A172 (cell line): ENCODE data around the gene RAB43. TPM values are rescaled to one million over a fixed set of nuclear protein-coding genes. Genes with fewer than 3 reads are reported as not detected.
A peak's percentile ranks its signal among the peaks of the same experiment; 100 is the strongest.
"Not testable (repeated sequence)": the region's sequence is repeated elsewhere in the genome, so short reads cannot be mapped to it uniquely, and the experiment has no call there.

Source experiments
- DNase-seq: peaks from one replicate; pipeline ENCODE4 v3.0.0-alpha.2; 2015; ENCODE audit warnings: low spot score
- total RNA-seq: library from RNA; depleted of rRNA; stranded (reverse); fragments of >200 nt; shearing (Covaris generic); gene quantifications from 2 replicates; pipeline ENCODE4 v1.2.3, GENCODE V29; 2014; rRNA removed

Gene RAB43
- 19.8 and 25.3 TPM in 2 replicates for total RNA-seq

GRCh38 chr3:129121792-129122411 is at the start of gene RAB43:
RAB43 (minus strand) TSS chr3:129121804; CDS start chr3:129121489, 315 bp downstream.
- DNase-seq = peak; percentile 75

DNA sequence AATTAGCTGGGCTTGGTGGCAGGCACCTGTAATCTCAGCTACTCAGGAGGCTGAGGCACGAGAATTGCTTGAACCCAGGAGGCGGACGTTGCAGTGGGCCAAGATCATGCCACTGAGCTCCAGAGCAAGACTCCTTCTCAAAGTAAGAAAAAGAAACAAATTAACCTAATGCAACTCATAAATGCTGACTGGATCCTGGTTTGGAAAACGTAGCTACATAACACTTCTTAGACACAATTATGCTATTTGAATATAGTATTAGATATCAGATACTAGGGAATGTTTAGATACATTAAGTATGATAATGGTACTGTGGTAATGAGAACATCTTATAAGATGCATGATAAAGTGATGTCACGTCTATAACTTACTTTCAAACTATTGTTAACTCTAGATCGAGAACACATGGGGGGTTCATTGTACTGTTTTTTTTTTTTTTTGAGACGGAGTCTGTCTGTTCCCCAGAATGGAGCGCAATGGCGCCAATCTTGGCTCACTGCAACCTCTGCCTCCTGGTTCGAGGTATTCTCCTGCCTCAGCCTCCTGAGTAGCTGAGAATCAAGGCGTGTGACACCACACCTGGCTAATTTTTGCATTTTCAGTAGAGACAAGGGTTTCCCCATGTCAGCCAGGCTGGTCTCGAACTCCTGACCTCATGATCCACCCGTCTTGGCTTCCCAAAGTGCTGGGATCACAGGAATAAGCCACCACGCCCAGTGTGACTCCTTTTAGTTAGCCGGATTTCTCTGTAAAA is 45.2 kb upstream of the RAB43 start:
- no peak for DNase-seq

- DNase-seq = not testable (repeated sequence)
Measured at GRCh38 chr3:129165594-129165993, 44.0 kb upstream of the RAB43 start.

DNA sequence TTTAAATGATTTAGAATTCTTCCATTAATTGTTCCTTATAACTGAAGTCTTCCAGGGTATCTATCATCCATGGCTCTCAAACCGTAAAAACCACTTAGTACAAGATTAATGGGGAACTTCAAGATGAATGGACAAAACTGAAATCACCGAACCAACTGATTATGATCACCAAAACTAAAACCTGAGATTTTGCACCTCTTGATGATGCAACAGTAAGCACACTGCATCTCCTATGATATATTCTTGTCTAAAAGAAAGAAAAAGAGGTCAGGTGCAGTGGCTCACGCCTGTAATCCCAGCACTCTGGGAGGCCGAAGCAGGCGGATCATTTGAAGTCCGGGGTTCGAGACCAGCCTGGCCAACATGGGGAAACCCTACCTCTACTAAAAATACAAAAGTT is 42.9 kb upstream of the RAB43 start:
- no peak for DNase-seq

GRCh38 chr3:129162729-129163579 is 41.4 kb upstream of the RAB43 start:
- no peak for DNase-seq

GRCh38 chr3:129161860-129162271 is 40.3 kb upstream of the RAB43 start:
- DNase-seq = peak; percentile 39

- peak; percentile 99 for DNase-seq
Measured at GRCh38 chr3:129160891-129161859, 39.6 kb upstream of the RAB43 start, which contains the start of gene ISY1. ISY1 (minus strand) TSS chr3:129161063; CDS start chr3:129160975, 88 bp downstream.

- DNase-seq = no peak
Measured at GRCh38 chr3:129144786-129145185, 23.2 kb upstream of the RAB43 start.

DNA sequence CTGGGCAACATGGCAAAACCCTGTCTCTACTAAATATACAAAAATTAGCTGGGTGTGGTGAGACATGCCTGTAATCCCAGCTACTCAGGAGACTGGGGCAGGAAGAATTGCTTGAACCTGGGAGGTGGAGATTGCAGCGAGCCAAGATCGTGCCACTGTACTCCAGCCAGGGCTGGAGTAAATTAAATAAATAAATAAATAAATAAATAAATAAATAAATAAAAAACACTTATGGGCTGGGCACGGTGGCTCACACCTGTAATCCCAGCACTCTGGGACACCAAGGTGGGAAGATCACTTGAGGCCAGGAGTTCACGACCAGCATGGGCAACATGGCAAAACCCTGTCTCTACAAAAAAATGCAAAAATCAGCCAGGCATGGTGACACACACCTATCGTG is 19.4 kb upstream of the RAB43 start:
- DNase-seq = not testable (repeated sequence)

GRCh38 chr3:129139911-129140310 is 18.3 kb upstream of the RAB43 start:
- no peak for DNase-seq

GRCh38 chr3:129136275-129136674 is 14.7 kb upstream of the RAB43 start:
- not testable (repeated sequence) for DNase-seq

GRCh38 chr3:129132097-129132866 is 10.7 kb upstream of the RAB43 start:
- no peak for DNase-seq

GRCh38 chr3:129131465-129132088 is 10.0 kb upstream of the RAB43 start:
- DNase-seq = no peak

- DNase-seq = no peak
Measured at GRCh38 chr3:129130291-129130813, 8.7 kb upstream of the RAB43 start.

GRCh38 chr3:129128357-129129155 is 7.0 kb upstream of the RAB43 start:
- no peak for DNase-seq

DNA sequence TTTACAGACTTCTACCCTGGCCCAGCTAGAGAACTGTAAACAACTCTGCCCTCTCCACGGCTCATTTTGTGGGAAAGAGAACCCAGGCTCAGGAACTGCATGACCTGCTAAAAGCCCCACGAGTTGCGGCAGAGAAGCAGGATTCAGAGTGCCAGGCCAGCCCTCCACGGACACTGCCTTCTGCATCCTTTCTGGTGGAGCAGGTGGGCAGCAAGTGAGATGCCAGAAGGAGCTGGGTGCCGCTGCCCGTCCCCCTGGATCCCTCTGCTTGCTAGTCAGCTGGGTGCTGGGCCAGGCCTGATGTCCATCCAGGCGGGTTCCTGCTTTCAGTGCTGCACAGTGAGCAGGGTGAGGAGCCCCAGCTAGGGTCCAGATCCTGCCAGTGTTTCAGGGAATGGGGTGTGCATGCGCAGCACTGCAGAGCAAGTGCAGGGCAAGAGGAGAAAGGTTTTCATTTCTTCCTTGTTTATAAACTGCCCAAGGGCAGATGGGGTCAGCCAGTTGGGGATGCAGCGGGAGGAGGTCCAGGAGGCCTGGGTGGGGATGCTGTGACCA is 5.2 kb upstream of the RAB43 start:
- DNase-seq = no peak

- DNase-seq = no peak
Measured at GRCh38 chr3:129123314-129124060, 1.9 kb upstream of the RAB43 start.
